Measurements from ENCODE around the gene CNTF.

Gene CNTF

DNA sequence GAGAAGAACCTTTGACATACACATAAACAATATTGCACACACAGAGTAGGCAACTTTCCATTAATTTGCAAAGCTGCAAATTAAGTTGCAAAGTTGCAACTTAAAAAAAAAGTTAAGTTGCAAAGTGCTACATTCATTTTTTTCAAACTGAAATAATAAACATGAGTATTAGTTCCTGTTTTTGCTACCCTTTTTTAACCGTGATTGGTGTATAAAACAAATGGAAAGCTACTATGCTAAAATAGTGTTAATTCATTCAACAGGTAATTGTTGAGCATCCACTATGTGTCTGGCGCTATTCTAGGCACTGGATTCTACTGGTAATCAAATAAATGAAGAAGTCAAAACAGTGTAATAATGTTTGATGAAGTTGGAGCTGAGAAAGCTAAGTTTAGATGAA lies 35.5 kb upstream of the CNTF start:
- Histone ChIP-seq H2BK5ac (ENCODE audit: low read depth, low read length, poor library complexity) (no peak overlapping the region), H2AK5ac (ENCODE audit: low read length) (no peak overlapping the region), H3K14ac (ENCODE audit: low read length) (no peak overlapping the region), H4K12ac (ENCODE audit: low read depth, low read length) (no peak overlapping the region), H3K79me1 (ENCODE audit: low read length) (no peaks in the 10 kb centered on the region), H3K36me3 (ENCODE audit: control insufficient read depth in 1 of 2, insufficient read depth in 2 of 2, low read length in 2 of 2) (peaks cover 3% of the 10 kb centered on the region in 2 experiments), H3K9ac (ENCODE audit: low read length) (no peak overlapping the region), H3K4me1 (ENCODE audit: control insufficient read depth in 1 of 2, insufficient read depth in 2 of 2, low read length in 2 of 2) (no peaks in the 10 kb centered on the region), H3K4me3 (ENCODE audit: low read depth, low read length) (no peak overlapping the region), H4K91ac (ENCODE audit: low read depth, low read length) (no peak overlapping the region), H2BK120ac (ENCODE audit: insufficient read depth, low read length, poor library complexity) (no peak overlapping the region), H3K9me3 (ENCODE audit: insufficient read depth, low read depth, low read length) (no peaks in the 10 kb centered on the region), H2BK12ac (ENCODE audit: low read length) (no peak overlapping the region), H3K27me3 (ENCODE audit: insufficient read depth, low read length) (no peaks in the 10 kb centered on the region), H3K4me2 (ENCODE audit: low read length) (no peak overlapping the region), H4K8ac (ENCODE audit: low read depth, low read length) (no peak overlapping the region), H3K79me2 (ENCODE audit: control insufficient read depth, insufficient read depth, low read length, poor library complexity) (no peaks in the 10 kb centered on the region), H3K23ac (ENCODE audit: low read length) (no peak overlapping the region), H2AFZ (ENCODE audit: insufficient read depth, low read length, poor library complexity) (no peak overlapping the region), H3K18ac (ENCODE audit: low read length) (no peak overlapping the region), H3K4ac (ENCODE audit: low read depth, low read length) (no peak overlapping the region), H3K27ac (ENCODE audit: low read depth, low read length) (no peak overlapping the region)
- no CpG with 5 or more reads among the region's 2 CpGs for WGBS (ENCODE audit: extremely low coverage, insufficient coverage, insufficient read length)
- DNase-seq = no peak

DNA sequence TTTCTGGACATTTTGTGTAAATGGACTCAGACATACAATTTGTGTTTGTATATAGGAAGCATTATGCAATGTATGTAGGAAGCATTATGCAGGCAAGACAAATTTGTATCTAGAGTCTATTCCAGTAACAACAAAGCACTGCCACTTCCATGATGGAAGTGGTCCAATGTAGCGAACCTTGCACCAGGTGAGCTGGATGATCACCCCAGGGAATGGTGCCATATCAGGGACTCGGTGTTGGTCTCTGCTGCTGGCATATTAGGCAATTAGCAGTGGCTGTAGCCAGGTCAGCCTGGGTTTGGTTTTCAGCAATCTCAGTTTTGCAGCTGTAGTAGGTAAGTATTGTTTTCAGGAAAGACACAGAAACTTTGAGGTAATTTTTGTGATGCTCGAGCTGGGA lies 30.8 kb upstream of the CNTF start:
- Histone ChIP-seq H3K18ac (ENCODE audit: low read length) (no peak overlapping the region), H4K8ac (ENCODE audit: low read depth, low read length) (no peak overlapping the region), H2AFZ (ENCODE audit: insufficient read depth, low read length, poor library complexity) (no peak overlapping the region), H3K4me1 (ENCODE audit: control insufficient read depth in 1 of 2, insufficient read depth in 2 of 2, low read length in 2 of 2) (no peaks in the 10 kb centered on the region), H3K79me1 (ENCODE audit: low read length) (no peaks in the 10 kb centered on the region), H2BK120ac (ENCODE audit: insufficient read depth, low read length, poor library complexity) (no peak overlapping the region), H3K9me3 (ENCODE audit: insufficient read depth, low read depth, low read length) (no peaks in the 10 kb centered on the region), H3K14ac (ENCODE audit: low read length) (no peak overlapping the region), H3K23ac (ENCODE audit: low read length) (no peak overlapping the region), H3K36me3 (ENCODE audit: control insufficient read depth in 1 of 2, insufficient read depth in 2 of 2, low read length in 2 of 2) (peaks cover 3 to 6% of the 10 kb centered on the region in 2 experiments), H2BK12ac (ENCODE audit: low read length) (no peak overlapping the region), H3K4ac (ENCODE audit: low read depth, low read length) (no peak overlapping the region), H3K27ac (ENCODE audit: low read depth, low read length) (no peak overlapping the region), H4K91ac (ENCODE audit: low read depth, low read length) (no peak overlapping the region), H3K4me3 (ENCODE audit: low read depth, low read length) (no peak overlapping the region), H4K12ac (ENCODE audit: low read depth, low read length) (no peak overlapping the region), H3K27me3 (ENCODE audit: insufficient read depth, low read length) (no peaks in the 10 kb centered on the region), H3K79me2 (ENCODE audit: control insufficient read depth, insufficient read depth, low read length, poor library complexity) (no peaks in the 10 kb centered on the region), H2AK5ac (ENCODE audit: low read length) (no peak overlapping the region), H2BK5ac (ENCODE audit: low read depth, low read length, poor library complexity) (no peak overlapping the region), H3K9ac (ENCODE audit: low read length) (no peak overlapping the region), H3K4me2 (ENCODE audit: low read length) (no peak overlapping the region)
- no CpG with 5 or more reads among the region's 3 CpGs for WGBS (ENCODE audit: extremely low coverage, insufficient coverage, insufficient read length)
- DNase-seq = no peak

DNA sequence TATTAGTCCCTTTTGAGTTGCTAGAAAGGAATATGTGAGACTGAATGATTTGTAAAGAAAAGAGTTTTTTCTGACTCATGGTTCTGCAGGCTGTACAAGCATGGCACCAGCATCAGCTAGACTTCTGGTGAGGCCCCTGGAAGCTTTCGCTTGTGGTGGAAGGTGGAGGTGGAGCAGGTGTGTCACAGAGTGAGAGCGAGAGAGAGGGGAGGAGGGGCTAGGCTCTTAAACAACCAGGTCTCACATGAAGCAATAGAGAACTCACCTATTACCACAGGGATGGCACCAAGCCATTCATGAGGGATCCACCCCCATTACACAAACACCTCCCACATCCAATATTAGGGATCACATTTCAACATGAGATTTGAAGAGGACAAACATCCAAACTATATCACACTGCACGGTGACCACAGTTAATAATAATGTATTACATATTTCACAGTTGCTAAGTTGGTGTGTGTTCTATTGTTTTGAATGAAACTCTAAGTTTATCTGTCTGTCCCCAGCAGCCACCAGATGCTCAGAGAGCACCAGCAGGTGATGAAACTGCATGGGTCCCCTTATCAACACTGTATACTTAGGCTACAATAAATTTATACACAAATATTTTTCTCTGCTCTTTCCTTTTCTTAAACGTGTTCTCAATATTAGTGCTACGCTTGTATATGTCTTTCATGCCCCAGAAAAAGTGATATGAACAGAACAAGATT lies 29.5 kb upstream of the CNTF start:
- Histone ChIP-seq H2BK12ac (ENCODE audit: low read length) (no peak overlapping the region), H4K91ac (ENCODE audit: low read depth, low read length) (no peak overlapping the region), H3K36me3 (ENCODE audit: control insufficient read depth in 1 of 2, insufficient read depth in 2 of 2, low read length in 2 of 2) (peaks cover 3 to 6% of the 10 kb centered on the region in 2 experiments), H3K79me2 (ENCODE audit: control insufficient read depth, insufficient read depth, low read length, poor library complexity) (no peaks in the 10 kb centered on the region), H3K18ac (ENCODE audit: low read length) (no peak overlapping the region), H3K9ac (ENCODE audit: low read length) (no peak overlapping the region), H4K8ac (ENCODE audit: low read depth, low read length) (no peak overlapping the region), H3K4me3 (ENCODE audit: low read depth, low read length) (no peak overlapping the region), H3K4me2 (ENCODE audit: low read length) (no peak overlapping the region), H3K27ac (ENCODE audit: low read depth, low read length) (no peak overlapping the region), H2AFZ (ENCODE audit: insufficient read depth, low read length, poor library complexity) (no peak overlapping the region), H3K79me1 (ENCODE audit: low read length) (no peaks in the 10 kb centered on the region), H3K27me3 (ENCODE audit: insufficient read depth, low read length) (no peaks in the 10 kb centered on the region), H3K4me1 (ENCODE audit: control insufficient read depth in 1 of 2, insufficient read depth in 2 of 2, low read length in 2 of 2) (no peaks in the 10 kb centered on the region), H2AK5ac (ENCODE audit: low read length) (no peak overlapping the region), H3K9me3 (ENCODE audit: insufficient read depth, low read depth, low read length) (no peaks in the 10 kb centered on the region), H3K4ac (ENCODE audit: low read depth, low read length) (no peak overlapping the region), H3K23ac (ENCODE audit: low read length) (no peak overlapping the region), H4K12ac (ENCODE audit: low read depth, low read length) (no peak overlapping the region), H2BK5ac (ENCODE audit: low read depth, low read length, poor library complexity) (no peak overlapping the region), H2BK120ac (ENCODE audit: insufficient read depth, low read length, poor library complexity) (no peak overlapping the region), H3K14ac (ENCODE audit: low read length) (no peak overlapping the region)
- no peak for DNase-seq
- no CpG with 5 or more reads among the region's 5 CpGs for WGBS (ENCODE audit: extremely low coverage, insufficient coverage, insufficient read length)

DNA sequence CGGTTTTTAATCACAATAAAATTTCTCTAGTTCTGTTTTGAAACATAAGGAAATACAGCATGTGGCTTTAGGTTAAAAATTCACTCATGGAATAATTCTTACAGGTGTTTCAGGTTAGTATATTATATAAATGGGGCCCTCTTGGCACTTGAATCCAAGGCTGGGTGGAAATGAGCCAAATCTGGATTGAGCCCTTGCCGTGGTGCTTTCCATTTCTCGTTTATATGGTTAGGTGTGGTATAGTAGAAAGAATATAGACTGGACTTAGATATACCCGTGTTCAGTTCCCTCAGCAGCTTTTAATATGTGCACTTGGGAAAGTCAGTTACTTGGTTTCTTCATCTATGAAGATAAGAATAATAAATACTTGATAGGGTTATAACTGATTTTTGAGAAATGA lies 27.6 kb upstream of the CNTF start:
- Histone ChIP-seq H2BK5ac (ENCODE audit: low read depth, low read length, poor library complexity) (no peak overlapping the region), H3K9ac (ENCODE audit: low read length) (no peak overlapping the region), H4K12ac (ENCODE audit: low read depth, low read length) (no peak overlapping the region), H2BK12ac (ENCODE audit: low read length) (no peak overlapping the region), H3K9me3 (ENCODE audit: insufficient read depth, low read depth, low read length) (no peaks in the 10 kb centered on the region), H3K79me1 (ENCODE audit: low read length) (no peaks in the 10 kb centered on the region), H3K79me2 (ENCODE audit: control insufficient read depth, insufficient read depth, low read length, poor library complexity) (no peaks in the 10 kb centered on the region), H4K8ac (ENCODE audit: low read depth, low read length) (no peak overlapping the region), H3K4ac (ENCODE audit: low read depth, low read length) (no peak overlapping the region), H3K18ac (ENCODE audit: low read length) (no peak overlapping the region), H3K27me3 (ENCODE audit: insufficient read depth, low read length) (no peaks in the 10 kb centered on the region), H3K23ac (ENCODE audit: low read length) (no peak overlapping the region), H2BK120ac (ENCODE audit: insufficient read depth, low read length, poor library complexity) (no peak overlapping the region), H4K91ac (ENCODE audit: low read depth, low read length) (no peak overlapping the region), H3K27ac (ENCODE audit: low read depth, low read length) (no peak overlapping the region), H3K4me3 (ENCODE audit: low read depth, low read length) (no peak overlapping the region), H2AK5ac (ENCODE audit: low read length) (no peak overlapping the region), H3K4me2 (ENCODE audit: low read length) (no peak overlapping the region), H3K36me3 (ENCODE audit: control insufficient read depth in 1 of 2, insufficient read depth in 2 of 2, low read length in 2 of 2) (peaks cover 0 to 6% of the 10 kb centered on the region in 2 experiments), H3K14ac (ENCODE audit: low read length) (no peak overlapping the region), H2AFZ (ENCODE audit: insufficient read depth, low read length, poor library complexity) (no peak overlapping the region), H3K4me1 (ENCODE audit: control insufficient read depth in 1 of 2, insufficient read depth in 2 of 2, low read length in 2 of 2) (no peaks in the 10 kb centered on the region)
- DNase-seq = no peak
- no CpG with 5 or more reads among the region's 4 CpGs for WGBS (ENCODE audit: extremely low coverage, insufficient coverage, insufficient read length)
